HG03060 (cell line): ENCODE data around the gene TOMM5.

Experiments used
- ATAC-seq: cut with Tn5 transposase; IDR thresholded peaks from one replicate; pipeline ENCODE4 v1.9.1; 2021; ENCODE audit warnings: low read depth, moderate number of reproducible peaks; ENCODE audit not compliant: unreplicated experiment

The TOMM5 gene

GRCh38 chr9:37592108-37592951 lies at the start of gene TOMM5:
TSS of gene TOMM5 (minus strand) at chr9:37592597. CDS start at chr9:37592532, 65 bp downstream.
- ATAC-seq = peak; percentile 53

- no peak for ATAC-seq
These were observed 48.9 kb upstream of the TOMM5 start for GRCh38 chr9:37641331-37641730.

GRCh38 chr9:37640246-37640645 lies 47.8 kb upstream of the TOMM5 start:
- ATAC-seq = no peak

GRCh38 chr9:37639841-37640240 lies 47.4 kb upstream of the TOMM5 start:
- no peak for ATAC-seq

- no peak for ATAC-seq
These were observed 46.8 kb upstream of the TOMM5 start for GRCh38 chr9:37639109-37639762.

- ATAC-seq = no peak
These were observed 44.4 kb upstream of the TOMM5 start for GRCh38 chr9:37636511-37637448.

- ATAC-seq = no peak
These were observed 43.4 kb upstream of the TOMM5 start for GRCh38 chr9:37635808-37636207.

GRCh38 chr9:37632479-37632878 lies 40.1 kb upstream of the TOMM5 start:
- ATAC-seq = no peak

GRCh38 chr9:37626708-37627292 lies 34.4 kb upstream of the TOMM5 start:
- ATAC-seq = no peak

- no peak for ATAC-seq
These were observed 33.4 kb upstream of the TOMM5 start for GRCh38 chr9:37625758-37626147.

- ATAC-seq = no peak
These were observed 32.8 kb upstream of the TOMM5 start for GRCh38 chr9:37625036-37625757.

- no peak for ATAC-seq
These were observed 31.7 kb upstream of the TOMM5 start for GRCh38 chr9:37624073-37624472.

GRCh38 chr9:37623267-37623666 lies 30.9 kb upstream of the TOMM5 start:
- ATAC-seq = no peak

- ATAC-seq = no peak
These were observed 30.1 kb upstream of the TOMM5 start for GRCh38 chr9:37622462-37622861.

GRCh38 chr9:37621273-37622121 lies 29.1 kb upstream of the TOMM5 start:
- no peak for ATAC-seq

GRCh38 chr9:37620396-37620795 lies 28.0 kb upstream of the TOMM5 start:
- ATAC-seq = no peak

GRCh38 chr9:37619806-37620205 lies 27.4 kb upstream of the TOMM5 start:
- ATAC-seq = no peak

GRCh38 chr9:37618817-37619216 lies 26.4 kb upstream of the TOMM5 start:
- ATAC-seq = no peak

GRCh38 chr9:37617832-37618231 lies 25.4 kb upstream of the TOMM5 start:
- ATAC-seq = no peak
